ENCODE measurements around the gene KLHL5. TPM values are rescaled to one million over a fixed set of nuclear protein-coding genes. Genes with fewer than 3 reads are reported as not detected.

The KLHL5 gene
- total RNA-seq, 1 donor from 2014 or later: 34.0 TPM

DNA sequence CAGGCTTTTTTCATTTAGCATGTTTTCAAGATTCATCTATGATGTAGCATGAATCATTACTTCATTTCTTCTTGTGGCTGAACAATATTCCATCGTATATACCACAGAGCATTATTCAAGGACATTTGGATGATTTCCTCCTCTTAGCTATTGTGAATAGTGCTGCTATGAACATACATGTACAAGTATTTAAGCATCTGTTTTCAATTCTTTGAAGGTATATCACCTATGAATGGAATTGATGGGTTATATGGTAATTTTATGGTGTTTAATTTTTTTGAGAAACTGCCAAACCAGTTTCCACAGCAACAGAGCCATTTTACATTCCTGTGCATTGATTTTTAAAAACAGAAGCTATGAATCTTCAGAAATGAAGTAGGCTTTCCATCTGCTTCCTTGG is 84.2 kb downstream of the KLHL5 start:
- no peak for ATAC-seq
- Histone ChIP-seq H3K27ac (no peak overlapping the region), H3K4me1 (no peaks in the 10 kb centered on the region), H3K9me3 (no peaks in the 10 kb centered on the region), H3K4me3 (no peak overlapping the region), H3K36me3 (no peaks in the 10 kb centered on the region), H3K27me3 (no peaks in the 10 kb centered on the region)
- intact Hi-C loops (cut with DNase I): no loop called here
- no peak for DNase-seq
- TF ChIP-seq, protein P1, sequence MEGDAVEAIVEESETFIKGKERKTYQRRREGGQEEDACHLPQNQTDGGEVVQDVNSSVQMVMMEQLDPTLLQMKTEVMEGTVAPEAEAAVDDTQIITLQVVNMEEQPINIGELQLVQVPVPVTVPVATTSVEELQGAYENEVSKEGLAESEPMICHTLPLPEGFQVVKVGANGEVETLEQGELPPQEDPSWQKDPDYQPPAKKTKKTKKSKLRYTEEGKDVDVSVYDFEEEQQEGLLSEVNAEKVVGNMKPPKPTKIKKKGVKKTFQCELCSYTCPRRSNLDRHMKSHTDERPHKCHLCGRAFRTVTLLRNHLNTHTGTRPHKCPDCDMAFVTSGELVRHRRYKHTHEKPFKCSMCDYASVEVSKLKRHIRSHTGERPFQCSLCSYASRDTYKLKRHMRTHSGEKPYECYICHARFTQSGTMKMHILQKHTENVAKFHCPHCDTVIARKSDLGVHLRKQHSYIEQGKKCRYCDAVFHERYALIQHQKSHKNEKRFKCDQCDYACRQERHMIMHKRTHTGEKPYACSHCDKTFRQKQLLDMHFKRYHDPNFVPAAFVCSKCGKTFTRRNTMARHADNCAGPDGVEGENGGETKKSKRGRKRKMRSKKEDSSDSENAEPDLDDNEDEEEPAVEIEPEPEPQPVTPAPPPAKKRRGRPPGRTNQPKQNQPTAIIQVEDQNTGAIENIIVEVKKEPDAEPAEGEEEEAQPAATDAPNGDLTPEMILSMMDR (IDR thresholded peaks at IDR 0.05): no peak

DNA sequence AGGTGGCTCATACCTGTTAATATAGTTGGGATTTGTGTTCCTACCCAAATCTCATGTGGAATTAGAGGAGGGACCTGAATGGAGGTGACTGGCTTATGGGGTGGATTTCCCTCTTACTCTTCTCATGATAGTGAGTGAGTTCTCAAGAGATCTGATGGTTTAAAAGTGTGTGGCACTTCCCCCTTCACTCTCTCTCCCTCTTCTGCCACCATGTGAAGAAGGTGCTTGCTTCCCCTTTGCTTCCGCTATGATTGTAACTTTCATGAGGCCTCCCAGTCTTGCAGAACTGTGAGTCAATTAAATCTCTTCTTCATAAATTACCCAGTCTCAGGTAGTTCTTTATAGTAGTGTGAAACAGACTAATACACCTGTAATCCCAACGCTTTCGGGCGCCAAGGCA is 92.0 kb downstream of the KLHL5 start:
- no peak overlapping the region for H3K27ac ChIP-seq
- ATAC-seq (no peak), DNase-seq (no peak)
- intact Hi-C loops (cut with DNase I): no loop called here
- no peaks in the 10 kb centered on the region for H3K9me3 ChIP-seq
- H3K4me3 ChIP-seq: no peak overlapping the region
- TF ChIP-seq, protein P1 (IDR thresholded peaks at IDR 0.05): no peak
- H3K36me3 ChIP-seq: no peaks in the 10 kb centered on the region
- no peaks in the 10 kb centered on the region for H3K27me3 ChIP-seq
- no peaks in the 10 kb centered on the region for H3K4me1 ChIP-seq

DNA sequence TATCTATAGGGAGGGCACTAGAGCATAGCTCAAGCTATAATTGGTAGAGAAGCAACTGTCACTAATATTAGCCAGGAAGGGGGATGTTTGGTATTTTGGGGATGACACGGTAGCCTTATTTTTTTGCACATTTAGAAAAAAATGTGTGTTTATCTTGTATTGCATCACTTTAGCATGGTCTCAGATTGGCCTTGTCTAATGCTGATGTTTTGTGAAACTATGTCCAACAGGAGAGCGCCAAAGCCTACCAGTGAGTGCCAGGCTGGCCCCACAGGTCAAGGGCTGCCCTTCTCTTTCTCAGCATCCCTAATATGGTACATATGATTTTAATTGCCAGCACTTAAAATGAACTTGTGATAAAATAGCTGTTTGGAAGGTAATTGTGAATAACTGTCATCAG is 95.5 kb downstream of the KLHL5 start:
- Histone ChIP-seq H3K9me3 (no peaks in the 10 kb centered on the region), H3K4me3 (no peak overlapping the region), H3K4me1 (no peaks in the 10 kb centered on the region), H3K36me3 (no peaks in the 10 kb centered on the region), H3K27me3 (no peaks in the 10 kb centered on the region), H3K27ac (no peak overlapping the region)
- ATAC-seq (no peak), DNase-seq (no peak)
- TF ChIP-seq, protein P1 (IDR thresholded peaks at IDR 0.05): no peak
- intact Hi-C loops (cut with DNase I): no loop called here

DNA sequence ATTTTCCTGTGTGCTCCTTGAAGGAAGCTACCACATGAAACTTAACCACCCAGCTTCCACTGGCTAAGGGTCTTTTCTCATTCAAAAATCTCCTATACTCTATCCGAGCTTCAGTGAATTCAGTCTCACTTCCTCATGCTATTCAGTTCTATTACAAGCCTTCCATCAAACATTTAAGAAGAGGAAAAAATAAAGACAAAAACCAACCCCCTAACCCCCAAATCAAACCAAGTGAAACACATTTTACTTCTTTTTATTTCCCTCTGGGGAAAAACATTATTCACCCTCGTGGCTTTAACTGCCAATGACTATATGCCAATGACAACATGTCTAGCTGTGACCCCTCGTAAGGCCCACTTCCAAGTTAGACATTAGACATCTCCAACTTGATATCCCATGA is 104.1 kb downstream of the KLHL5 start:
- DNase-seq: no peak
- no peak overlapping the region for H3K27ac ChIP-seq
- intact Hi-C loops (cut with DNase I): no loop called here
- H3K27me3 ChIP-seq: no peaks in the 10 kb centered on the region
- no peak for ATAC-seq
- TF ChIP-seq, protein P1 (IDR thresholded peaks at IDR 0.05): no peak
- H3K4me3 ChIP-seq: no peak overlapping the region
- H3K36me3 ChIP-seq: no peaks in the 10 kb centered on the region
- H3K4me1 ChIP-seq: no peaks in the 10 kb centered on the region
- no peaks in the 10 kb centered on the region for H3K9me3 ChIP-seq

DNA sequence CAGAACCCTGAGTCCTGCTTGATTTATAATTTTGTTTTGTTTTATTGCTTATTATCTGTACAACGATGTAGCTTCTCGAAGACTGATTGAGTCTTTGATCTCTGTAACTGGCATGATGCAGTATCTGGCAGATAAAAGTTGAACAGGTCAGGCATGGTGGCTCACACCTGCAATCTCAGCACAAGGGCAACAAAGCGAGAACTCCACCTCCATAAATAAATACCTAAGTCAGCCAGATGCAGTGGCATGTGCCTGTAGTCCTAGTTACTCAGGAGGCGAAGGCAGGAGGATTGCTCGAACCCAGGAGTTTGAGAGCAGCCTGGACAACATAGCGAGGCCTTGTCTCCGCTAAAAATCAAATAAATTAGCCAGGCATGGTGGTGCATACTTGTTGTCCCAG is 104.6 kb downstream of the KLHL5 start:
- intact Hi-C loops (cut with DNase I): no loop called here
- H3K27me3 ChIP-seq: no peaks in the 10 kb centered on the region
- no peaks in the 10 kb centered on the region for H3K36me3 ChIP-seq
- H3K27ac ChIP-seq: no peak overlapping the region
- TF ChIP-seq, protein P1 (IDR thresholded peaks at IDR 0.05): no peak
- DNase-seq (no peak), ATAC-seq (no peak)
- H3K4me3 ChIP-seq: no peak overlapping the region
- no peaks in the 10 kb centered on the region for H3K9me3 ChIP-seq
- H3K4me1 ChIP-seq: no peaks in the 10 kb centered on the region

DNA sequence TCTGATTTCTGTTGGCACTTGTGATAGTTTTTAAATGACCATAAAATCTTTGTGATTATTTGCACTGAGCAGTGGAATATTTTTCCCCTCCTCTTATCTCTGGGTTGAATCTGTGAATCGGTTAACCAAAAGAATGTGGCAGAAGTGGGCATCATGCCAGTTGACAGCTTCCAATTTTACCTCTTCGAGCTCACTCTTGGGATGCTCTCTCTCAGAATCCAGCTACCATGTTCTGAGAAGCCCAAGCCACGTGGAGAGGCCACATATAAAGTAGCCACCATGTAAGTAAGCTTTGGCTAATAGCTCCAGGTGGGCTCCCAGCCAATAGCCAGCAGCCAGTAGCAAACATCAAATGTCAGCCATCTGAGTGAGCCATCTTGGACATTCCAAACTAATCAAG is 107.4 kb downstream of the KLHL5 start:
- DNase-seq (no peak), ATAC-seq (no peak)
- Histone ChIP-seq H3K4me1 (no peaks in the 10 kb centered on the region), H3K27me3 (no peaks in the 10 kb centered on the region), H3K27ac (no peak overlapping the region), H3K4me3 (no peak overlapping the region), H3K9me3 (no peaks in the 10 kb centered on the region), H3K36me3 (no peaks in the 10 kb centered on the region)
- intact Hi-C loops (cut with DNase I): no loop called here
- TF ChIP-seq, protein P1 (IDR thresholded peaks at IDR 0.05): no peak

All from upper lobe of right lung (tissue), 1 donor.